NCI-H748 treated with DMSO at 0.1 percent for 48 hours (cell line): ENCODE results near the gene SHFL.

Experiments used
- DNase-seq: peaks from one replicate; lab custom pipeline; 2025; lab: John Stamatoyannopoulos, UW

The SHFL gene

DNA sequence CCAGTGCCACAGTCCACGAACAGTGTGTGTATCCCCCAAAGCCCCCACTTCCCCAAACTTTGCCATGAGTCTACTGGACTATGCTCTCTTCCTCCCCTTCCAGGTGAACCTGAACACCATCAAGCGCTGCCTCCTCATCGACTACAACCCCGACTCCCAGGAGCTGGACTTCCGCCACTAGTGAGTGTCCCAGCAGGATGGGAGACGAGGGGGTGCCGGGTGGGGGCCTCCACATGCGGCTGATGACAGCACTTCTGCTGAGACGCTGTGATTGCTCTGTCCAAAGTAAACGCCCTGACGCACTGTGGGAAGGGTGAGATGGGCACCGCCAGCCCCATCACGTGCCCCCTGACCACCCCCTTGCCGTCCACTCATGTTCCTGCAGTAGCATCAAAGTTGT, 23.4 kb downstream of the SHFL start:
- DNase-seq, result no peak

DNA sequence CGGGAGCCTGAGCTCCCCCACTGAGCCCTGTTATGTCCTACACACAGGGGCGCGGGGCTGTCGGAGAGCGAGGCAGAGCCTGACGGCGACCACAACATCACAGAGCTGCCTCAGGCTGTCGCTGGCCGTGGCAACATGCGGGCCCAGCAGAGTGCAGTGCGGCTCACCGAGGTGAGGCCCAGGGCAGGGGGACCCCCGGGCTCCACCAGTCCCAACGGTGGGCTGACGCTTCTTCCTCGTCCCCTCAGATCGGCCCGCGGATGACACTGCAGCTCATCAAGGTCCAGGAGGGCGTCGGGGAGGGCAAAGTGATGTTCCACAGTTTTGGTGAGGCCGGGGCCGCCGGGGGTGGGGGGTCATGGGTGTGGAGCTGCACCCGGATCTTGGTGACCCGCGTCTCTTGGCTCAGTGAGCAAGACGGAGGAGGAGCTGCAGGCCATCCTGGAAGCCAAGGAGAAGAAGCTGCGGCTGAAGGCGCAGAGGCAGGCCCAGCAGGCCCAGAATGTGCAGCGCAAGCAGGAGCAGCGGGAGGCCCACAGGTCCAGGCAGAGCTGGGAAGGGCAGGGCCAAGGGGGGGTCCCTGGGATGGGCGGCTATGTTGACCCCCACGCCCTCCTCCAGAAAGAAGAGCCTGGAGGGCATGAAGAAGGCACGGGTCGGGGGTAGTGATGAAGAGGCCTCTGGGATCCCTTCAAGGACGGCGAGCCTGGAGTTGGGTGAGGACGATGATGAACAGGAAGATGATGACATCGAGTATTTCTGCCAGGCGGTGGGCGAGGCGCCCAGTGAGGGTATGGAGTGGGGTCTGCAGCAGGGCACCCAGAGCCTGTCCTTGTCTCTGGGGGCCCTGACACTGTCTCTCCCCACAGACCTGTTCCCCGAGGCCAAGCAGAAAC, 24.2 kb downstream of the SHFL start:
- DNase-seq, result no peak

DNA sequence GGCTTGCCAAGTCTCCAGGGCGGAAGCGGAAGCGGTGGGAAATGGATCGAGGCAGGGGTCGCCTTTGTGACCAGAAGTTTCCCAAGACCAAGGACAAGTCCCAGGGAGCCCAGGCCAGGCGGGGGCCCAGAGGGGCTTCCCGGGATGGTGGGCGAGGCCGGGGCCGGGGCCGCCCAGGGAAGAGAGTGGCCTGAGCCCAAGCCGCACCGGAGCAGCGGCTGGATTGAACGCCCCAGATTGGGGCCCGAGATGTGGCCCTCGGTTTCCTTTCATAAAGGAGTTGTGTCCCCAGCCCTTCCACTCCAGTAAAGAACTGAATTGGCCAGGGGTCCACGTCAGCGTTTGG, 24.8 kb downstream of the SHFL start:
- no peak for DNase-seq

DNA sequence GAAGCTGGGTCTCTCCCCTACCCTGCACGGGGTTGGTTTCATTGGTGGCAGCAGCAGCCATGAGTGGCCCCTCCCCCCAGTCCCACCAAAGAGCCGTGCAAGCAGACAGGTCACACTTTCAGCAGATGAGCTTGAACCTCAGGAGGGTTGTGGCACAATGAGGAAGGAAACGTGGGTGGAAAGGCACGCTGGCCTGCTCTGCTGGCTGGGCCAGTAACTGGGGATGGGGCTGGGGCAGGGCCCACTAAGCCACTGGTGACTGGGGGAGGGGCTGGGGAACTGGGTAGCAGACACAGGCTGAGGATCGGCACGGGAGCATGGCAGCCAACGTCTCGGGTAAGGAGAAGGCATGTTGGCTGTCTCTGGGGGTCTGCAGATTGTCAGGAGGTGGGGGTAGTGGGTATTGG, 25.3 kb downstream of the SHFL start, which contains the start of gene P2RY11:
TSS of gene P2RY11 (plus strand) at position 289 of the 407 bp plus-strand sequence. CDS start at position 318, 29 bp downstream.
- no peak for DNase-seq

DNA sequence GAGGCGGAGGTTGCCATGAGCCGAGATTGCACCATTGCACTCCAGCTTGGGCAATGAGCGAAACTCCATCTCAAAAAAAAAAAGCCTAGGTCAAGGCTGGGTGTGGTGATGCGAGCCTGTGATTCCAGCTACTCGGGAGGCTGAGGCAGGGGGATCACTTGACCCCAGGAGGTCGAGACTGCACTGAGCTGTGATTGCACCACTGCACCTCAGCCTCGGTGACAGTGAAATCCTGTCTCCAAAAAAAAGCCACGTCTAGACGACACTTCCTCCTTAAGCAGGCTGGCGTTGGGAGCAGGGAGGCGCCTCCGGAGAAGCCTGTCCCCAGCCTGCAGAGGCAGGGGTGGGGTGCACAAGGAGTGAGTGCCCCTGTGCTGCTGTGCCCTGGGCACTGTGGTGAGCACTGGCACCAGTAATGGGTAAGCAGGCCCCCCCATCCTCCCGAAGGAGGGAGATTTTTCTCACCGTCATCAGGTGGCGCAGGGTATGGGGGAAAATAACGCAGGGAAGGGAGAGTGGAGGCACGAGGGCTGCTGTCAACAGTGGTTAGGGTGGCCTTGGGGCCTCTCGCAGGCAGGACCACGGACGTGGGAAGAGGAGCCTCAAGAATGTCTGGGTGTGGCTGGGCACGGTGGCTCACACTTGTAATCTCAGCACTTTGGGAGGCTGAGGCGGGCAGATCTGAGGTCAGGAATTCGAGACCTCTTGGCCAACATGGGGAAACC, 26.1 kb downstream of the SHFL start:
- DNase-seq, result no peak

DNA sequence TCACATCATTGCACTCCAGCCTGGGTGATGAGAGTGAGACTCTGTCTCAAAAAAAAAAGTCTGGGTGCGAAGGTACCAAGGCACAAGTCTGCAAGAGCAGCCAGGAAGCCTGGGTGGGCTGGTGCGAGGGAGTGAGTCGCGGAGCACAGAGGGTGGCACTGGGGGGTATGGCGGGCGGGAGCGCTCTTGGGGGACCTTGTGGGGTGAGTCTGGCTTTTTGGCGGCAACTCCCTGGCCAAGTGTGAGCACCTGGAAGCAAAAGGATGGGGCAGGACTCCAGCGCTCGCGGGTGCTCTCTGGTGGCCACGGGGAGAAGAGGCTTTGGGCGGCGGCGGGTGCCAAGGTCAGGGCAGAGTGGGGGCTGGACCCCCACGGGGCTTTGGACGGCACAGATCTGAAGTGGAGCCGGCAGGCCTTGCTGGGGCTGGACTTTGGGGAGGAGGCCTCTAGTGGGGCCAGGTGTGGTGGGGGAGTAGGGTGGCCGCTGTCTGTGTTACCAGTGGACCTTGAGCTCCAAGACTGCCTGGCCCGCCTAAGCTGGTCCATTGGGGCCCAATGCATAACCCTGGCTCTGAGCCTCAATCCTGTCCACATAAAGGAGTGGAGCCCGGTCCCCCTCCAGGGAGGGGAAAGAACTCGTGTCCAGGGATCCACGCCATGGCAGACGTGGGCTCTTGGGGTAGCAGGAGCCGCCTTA, 26.9 kb downstream of the SHFL start:
- no peak for DNase-seq

DNA sequence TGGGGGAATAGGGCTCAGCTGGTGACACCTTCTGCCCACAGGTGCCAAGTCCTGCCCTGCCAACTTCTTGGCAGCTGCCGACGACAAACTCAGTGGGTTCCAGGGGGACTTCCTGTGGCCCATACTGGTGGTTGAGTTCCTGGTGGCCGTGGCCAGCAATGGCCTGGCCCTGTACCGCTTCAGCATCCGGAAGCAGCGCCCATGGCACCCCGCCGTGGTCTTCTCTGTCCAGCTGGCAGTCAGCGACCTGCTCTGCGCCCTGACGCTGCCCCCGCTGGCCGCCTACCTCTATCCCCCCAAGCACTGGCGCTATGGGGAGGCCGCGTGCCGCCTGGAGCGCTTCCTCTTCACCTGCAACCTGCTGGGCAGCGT, 27.5 kb downstream of the SHFL start:
- no peak for DNase-seq

DNA sequence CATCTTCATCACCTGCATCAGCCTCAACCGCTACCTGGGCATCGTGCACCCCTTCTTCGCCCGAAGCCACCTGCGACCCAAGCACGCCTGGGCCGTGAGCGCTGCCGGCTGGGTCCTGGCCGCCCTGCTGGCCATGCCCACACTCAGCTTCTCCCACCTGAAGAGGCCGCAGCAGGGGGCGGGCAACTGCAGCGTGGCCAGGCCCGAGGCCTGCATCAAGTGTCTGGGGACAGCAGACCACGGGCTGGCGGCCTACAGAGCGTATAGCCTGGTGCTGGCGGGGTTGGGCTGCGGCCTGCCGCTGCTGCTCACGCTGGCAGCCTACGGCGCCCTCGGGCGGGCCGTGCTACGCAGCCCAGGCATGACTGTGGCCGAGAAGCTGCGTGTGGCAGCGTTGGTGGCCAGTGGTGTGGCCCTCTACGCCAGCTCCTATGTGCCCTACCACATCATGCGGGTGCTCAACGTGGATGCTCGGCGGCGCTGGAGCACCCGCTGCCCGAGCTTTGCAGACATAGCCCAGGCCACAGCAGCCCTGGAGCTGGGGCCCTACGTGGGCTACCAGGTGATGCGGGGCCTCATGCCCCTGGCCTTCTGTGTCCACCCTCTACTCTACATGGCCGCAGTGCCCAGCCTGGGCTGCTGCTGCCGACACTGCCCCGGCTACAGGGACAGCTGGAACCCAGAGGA, 28.0 kb downstream of the SHFL start:
- no peak for DNase-seq

DNA sequence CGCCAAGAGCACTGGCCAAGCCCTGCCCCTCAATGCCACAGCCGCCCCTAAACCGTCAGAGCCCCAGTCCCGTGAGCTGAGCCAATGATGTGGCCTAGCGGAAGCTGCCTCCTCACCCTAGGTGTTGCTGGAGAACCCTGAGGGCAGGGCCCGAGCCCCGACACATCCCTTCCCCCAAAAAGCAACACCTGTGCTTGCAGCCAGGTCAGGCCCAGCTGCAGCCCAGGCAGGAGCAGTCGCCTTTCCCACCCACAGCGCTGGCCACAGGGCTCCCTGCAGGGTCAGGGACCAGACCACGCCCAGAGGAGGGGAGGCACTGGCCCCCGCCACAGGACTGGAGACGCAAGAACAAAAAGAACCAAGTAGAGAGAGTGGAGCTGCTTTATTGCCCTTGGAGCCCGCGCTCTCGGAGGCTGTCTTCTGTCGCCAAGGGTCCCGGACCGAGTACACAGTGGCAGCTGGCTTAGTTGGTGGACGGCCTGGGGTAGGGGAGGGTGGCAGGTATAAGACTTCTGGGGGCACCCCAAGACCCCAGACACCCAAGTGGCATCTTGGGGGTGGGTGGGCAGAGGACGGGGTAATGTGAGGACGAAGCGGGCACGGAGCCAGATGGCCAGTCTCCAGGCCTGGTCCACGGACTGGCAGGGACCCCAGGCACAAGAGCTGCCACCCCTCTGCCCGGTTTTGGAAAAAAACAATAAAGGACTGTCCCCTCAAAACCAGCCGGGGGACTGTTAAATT, 28.7 kb downstream of the SHFL start:
- DNase-seq, result no peak

DNA sequence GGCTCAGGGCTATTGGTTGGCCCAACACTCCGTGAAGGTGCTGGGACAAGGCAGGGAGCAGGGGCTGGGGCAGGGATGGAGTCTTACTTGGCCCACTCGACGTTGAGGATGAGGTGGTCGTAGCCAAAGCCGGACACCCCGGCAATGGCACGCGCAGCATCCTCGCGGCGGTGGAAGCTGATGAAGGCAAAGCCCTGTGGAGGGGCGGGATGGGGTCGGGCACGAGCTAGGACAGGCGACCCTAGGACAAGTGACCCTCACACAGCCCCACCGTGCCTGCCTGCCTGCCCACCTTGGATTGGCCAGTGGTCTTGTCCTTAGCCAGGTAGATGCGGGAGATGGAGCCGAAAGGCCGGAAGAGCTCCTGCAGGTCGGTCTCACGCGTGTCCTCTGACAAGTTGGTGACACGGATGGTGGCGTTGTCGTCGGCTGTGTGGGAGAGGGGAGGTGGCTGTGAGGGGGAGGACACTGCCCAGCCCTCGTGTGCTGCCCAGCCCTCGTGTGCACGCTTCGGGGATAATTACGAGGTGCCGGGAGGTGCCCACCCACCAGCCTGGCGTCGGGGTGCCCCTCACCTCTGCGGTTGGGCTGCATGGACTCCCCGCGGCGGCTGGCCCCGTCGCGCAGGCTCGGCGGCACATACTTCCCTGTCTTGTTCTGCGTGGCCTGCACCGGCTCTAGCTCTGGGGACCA, 29.4 kb downstream of the SHFL start:
- DNase-seq, result no peak

DNA sequence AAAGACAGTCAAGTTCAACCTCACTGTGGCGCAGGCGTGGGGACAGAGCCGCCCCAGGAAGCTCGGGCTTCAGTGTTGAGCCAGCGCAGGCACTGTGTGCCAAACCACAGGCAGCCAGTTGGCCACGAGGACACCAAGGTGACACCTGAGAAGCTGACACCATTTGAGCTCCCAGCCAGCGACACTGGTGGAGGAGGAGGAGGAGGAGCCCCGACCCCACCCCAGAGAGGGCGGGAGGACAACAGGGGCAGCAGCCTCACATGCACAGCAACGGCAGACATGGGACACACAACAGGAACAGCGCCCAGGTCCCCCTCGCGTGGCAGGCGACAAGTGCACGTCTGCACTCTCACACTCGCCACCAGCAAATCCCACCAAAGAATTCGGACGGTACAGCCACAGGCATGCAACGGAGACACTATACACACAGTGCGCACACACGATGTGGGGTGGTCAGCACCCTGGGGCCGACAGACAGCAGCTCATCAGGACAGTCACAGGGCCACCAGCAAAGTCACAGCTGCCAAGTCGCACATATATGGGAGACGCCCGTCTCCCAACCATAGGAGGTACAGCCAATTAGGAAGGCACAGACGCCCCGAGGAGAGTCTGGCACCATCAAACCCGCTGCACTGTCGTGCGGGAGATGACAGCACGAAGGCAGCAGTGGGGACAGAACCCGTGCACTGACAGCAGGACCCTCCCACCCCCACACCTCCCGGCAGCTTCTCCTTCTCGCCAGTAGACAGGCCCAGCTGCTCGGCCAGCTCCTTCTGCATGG, 30.2 kb downstream of the SHFL start:
- DNase-seq, result no peak

DNA sequence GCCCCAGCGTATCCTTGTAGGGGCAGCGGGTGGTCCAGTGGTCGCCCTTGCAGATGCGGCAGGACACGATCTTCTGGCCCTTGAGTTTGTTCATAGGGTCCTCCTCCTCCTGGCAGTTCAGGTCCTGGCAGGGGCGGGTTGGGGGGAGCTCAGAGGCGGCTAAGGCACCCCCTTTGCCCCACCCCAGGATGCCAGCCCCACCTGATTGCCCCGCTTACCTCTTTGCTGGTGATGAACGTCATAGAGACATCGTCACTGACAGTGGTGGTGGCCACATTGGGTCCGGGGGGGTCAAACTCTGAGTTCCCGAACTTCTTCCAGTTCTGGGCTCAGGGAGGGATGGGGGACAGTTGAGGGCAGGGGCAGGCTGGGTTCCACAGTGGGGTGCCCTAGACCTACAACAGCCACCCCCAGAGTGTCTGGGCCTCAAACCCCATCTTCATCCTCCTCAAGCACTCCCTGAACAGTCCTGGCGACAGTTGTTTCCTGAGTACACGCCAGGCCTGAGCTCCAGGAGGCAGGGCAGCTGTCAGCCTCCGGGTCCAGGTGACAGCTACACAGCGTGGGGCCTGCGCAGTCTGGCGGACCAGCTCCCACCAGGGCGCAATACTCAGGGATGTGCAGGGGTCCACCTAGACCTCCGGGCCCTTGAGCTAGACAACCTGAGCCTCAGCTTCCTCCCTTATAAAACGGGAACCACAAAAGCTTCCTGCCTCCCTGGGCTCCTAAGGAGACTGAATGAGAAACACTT, 30.9 kb downstream of the SHFL start:
- no peak for DNase-seq

DNA sequence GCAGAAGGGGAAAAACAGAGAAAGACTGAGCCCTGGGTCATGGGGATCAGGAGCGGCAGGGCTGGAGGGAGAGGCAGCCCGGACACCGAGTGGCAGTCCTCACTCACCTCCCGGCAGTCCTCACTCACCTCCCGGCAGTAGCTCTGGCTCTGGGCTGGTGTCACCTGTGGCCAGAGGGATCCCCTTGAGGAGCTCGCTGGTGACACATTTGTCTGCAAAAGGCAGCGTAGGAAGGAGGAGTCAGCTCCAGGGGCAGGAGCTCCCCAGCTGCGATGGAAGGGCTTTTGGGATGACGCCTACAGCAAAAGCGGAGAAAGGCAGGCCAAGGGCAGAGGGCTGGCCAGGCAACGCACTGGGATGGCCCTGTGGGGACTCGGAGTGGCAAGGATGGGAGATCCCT, 32.8 kb downstream of the SHFL start:
- DNase-seq, result no peak

DNA sequence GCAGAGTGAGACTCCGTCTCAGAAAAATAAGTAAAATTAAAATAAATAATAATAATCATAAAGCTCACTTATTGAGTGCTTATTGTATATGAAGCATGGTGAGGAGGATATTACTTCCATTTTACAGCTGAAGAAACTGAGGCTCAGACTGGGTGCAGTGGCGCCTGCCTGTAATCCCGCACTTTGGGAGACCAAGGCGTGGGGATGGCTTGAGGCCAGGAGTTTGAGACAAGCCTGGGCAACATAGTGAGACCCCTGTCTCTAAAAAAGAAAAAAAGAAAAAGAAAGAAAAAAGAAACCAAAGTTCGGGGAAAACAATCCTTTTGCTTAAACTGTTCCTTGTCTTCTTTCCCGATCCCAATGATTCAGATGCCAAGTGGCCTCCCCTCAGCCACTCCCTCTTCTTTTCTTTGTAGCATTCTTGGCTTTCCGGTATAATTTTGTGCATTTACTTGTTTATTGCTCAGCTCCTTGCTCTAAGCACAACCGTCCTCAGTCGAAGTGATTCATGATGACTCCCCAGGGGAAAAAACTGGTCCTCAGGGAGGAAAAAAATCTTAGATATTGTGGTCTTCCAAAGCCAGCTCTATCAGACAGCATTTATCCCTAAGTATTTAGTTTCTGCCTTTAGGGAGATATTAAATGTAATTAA, 34.5 kb downstream of the SHFL start:
- DNase-seq, result no peak

DNA sequence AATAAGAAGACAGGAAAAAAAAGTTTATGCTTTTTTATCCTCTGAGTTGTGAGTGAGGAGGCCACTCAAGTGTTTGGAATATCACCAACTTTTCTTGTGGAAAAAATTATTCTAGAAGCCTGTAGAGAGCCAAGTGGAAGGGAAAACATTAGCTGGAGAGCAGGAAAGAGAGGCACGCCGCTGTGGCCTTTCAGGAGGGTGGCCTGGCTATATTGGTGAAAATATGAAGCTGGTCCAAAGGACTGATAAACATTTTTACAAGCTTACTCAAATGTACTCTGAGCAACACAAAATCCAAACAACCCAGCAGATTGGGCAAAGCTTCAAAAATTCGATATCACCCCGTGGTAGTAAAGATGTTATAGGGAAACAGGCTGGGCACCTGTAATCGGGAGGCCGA, 35.9 kb downstream of the SHFL start:
- DNase-seq, result no peak

DNA sequence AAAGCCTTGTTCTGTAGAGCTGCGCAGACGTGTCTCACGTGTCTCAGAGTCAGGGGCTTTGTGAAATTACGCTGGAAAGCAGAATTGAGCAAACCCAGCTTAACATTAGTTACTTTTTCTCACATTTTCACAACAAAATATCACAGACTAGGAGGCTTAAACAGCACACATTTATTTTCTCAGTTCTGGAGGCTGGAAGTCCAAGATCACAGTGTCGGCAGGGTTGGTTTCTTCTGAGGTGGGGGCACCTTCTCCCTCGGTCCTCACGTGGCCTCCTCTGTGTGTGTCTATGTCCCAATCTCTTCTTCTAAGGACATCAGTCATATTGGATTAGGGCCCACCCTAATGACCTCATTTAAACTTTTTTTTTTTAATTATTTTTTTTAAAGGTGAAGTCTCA, 38.3 kb downstream of the SHFL start:
- DNase-seq, result no peak

DNA sequence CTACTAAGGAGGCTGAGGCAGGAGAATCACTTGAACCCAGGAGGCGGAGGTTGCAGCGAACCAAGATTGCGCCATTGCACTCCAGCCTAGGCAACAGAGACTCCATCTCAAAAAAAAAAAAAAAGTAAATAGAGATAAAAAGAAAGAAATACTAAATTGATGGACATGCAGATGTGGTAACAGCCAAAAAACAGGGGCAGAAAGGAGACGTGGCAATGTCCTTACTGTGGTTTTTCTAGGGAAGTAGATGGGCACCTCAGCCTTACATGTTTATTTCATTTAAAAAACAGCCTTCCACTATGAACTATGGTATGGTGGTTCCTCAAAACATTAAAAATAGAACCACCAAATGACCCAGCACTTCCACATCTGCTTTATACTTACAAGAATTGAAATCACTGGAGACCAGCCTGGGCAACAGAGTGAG, 40.1 kb downstream of the SHFL start:
- DNase-seq, result no peak

DNA sequence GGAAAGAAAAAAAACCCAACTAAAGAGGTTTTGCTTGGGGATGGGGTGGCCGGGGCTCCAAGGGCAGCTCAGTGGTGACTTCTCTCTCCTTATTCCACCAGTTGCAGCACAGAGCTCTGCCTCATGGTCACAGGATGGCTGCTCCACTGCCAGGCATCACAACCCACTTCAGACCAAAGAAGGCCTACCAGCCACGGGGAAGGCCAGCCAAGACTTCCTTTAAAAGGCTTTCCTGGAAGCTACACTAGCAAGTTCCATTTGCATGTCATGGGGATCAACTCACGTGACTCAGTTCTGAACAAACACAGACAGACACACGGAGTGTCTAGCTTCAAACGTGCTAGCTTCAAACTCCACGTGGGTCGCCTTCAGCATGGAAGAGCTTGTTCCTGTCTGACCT, 46.8 kb downstream of the SHFL start:
- DNase-seq, result no peak

DNA sequence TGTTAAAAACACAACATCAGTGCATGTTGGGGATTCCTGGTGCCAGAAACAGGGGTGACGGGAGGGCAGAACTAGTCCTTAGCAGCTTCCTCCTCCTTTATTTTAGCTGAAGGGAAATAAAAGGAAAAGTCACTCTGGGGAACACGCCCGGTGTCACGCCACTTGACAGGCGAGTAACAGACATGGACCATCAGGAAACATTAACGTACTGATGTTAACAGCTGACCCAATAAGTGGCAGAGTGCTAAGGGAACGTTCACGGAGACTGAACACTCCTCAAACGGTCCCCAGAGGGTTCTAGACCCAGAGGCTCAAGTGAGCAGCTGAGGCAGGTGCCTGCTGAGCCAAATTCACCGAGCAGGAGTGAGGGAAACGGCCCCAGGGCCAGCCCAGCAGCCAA, 47.5 kb downstream of the SHFL start:
- no peak for DNase-seq
